ENCODE data around the gene ZNF536. TPM values are rescaled to one million over a fixed set of nuclear protein-coding genes. Genes with fewer than 3 reads are reported as not detected.
"Not testable (repeated sequence)": the region's sequence is repeated elsewhere in the genome, so short reads cannot be mapped to it uniquely, and the experiment has no call there.

Gene ZNF536
- total RNA-seq, 2 donors from 2014 or later = 0.41 to 1.5 TPM

DNA sequence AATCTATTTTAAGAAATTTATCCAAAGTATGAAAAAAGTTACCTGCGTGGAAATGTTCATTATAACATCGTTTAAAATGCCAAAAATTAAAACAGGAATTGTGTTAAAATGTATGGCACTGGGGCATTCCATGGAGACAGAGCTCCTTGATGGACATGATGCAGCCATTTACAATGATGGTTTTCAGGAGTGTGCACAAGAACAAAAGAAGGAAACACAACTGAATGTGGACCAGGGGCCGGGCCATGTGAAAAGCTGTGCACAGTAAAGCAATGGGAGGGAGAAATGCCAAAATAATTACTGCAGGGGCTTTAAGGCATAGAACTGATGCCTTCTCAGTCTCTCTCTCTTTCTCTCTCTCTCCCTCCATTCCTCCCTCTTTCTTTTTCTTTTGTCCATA is 115.0 kb downstream of the ZNF536 start:
- H3K4me1 ChIP-seq (ENCODE audit: control insufficient read depth in 1 of 2, low read depth in 2 of 2) = no peaks in the 10 kb centered on the region
- TF ChIP-seq, protein P1, sequence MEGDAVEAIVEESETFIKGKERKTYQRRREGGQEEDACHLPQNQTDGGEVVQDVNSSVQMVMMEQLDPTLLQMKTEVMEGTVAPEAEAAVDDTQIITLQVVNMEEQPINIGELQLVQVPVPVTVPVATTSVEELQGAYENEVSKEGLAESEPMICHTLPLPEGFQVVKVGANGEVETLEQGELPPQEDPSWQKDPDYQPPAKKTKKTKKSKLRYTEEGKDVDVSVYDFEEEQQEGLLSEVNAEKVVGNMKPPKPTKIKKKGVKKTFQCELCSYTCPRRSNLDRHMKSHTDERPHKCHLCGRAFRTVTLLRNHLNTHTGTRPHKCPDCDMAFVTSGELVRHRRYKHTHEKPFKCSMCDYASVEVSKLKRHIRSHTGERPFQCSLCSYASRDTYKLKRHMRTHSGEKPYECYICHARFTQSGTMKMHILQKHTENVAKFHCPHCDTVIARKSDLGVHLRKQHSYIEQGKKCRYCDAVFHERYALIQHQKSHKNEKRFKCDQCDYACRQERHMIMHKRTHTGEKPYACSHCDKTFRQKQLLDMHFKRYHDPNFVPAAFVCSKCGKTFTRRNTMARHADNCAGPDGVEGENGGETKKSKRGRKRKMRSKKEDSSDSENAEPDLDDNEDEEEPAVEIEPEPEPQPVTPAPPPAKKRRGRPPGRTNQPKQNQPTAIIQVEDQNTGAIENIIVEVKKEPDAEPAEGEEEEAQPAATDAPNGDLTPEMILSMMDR (IDR thresholded peaks at IDR 0.05) = no peak
- H3K27me3 ChIP-seq (replicated peaks; ENCODE audit: insufficient read depth) = no peaks in the 10 kb centered on the region
- no peaks in the 10 kb centered on the region for H3K36me3 ChIP-seq
- no peak overlapping the region for H3K27ac ChIP-seq
- DNase-seq (ENCODE audit: low spot score) (no peak), ATAC-seq (ENCODE audit: insufficient number of reproducible peaks, low FRiP score, low read depth) (no peak)
- H3K4me3 ChIP-seq = no peak overlapping the region
- no peaks in the 10 kb centered on the region for H3K9me3 ChIP-seq

DNA sequence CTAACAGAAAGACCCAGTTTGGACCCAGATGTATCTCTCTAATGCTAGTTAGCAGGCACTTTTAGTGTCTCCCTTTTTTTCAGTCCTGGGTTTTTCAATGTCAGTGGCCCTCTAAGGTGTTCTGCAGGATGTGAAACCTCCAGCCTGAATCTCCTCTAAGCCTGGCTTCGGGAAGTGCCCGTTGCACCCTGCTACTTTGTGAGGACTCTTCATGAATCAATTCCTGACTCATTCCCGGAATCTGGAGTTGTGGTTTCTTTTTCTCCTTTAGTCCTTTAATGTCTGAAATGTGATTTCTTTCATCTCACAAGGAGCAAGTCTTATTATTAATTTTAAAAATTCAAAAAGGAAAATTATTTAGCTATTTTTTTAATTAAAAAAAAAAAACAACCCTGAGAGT is 116.0 kb downstream of the ZNF536 start:
- Histone ChIP-seq H3K9me3 (no peaks in the 10 kb centered on the region), H3K27me3 (replicated peaks; ENCODE audit: insufficient read depth) (no peaks in the 10 kb centered on the region), H3K36me3 (no peaks in the 10 kb centered on the region), H3K27ac (no peak overlapping the region), H3K4me1 (ENCODE audit: control insufficient read depth in 1 of 2, low read depth in 2 of 2) (peaks cover 0 to 5% of the 10 kb centered on the region in 2 donors), H3K4me3 (no peak overlapping the region)
- TF ChIP-seq, protein P1 (IDR thresholded peaks at IDR 0.05) = no peak
- ATAC-seq (ENCODE audit: insufficient number of reproducible peaks, low FRiP score, low read depth) (no peak), DNase-seq (ENCODE audit: low spot score) (no peak)

DNA sequence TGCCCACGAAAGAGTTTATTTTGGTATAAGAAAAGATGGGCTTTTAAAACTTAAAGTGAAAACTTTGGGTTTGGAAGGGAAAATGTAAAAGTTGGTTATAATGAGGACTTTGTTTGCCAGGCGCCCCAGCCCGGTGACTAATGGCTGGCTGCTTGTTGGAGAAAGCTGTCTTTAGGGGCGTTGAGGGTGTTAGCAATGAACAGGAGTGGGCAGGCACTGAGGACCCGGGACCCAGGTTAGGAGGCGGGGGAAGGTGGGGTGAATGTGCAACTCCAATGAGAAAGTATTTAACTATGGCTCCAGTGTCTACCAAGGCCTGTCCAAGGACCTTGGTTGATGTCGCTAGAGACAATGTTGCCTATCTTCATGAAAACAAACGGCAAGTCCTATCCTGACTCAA is 118.6 kb downstream of the ZNF536 start:
- H3K9me3 ChIP-seq = no peaks in the 10 kb centered on the region
- no peak overlapping the region for H3K4me3 ChIP-seq
- no peak for ATAC-seq (ENCODE audit: insufficient number of reproducible peaks, low FRiP score, low read depth)
- H3K27ac ChIP-seq = no peak overlapping the region
- peaks cover 0 to 5% of the 10 kb centered on the region in 2 donors for H3K4me1 ChIP-seq (ENCODE audit: control insufficient read depth in 1 of 2, low read depth in 2 of 2)
- TF ChIP-seq, protein P1 (IDR thresholded peaks at IDR 0.05) = no peak
- H3K27me3 ChIP-seq (replicated peaks; ENCODE audit: insufficient read depth) = no peaks in the 10 kb centered on the region
- no peaks in the 10 kb centered on the region for H3K36me3 ChIP-seq
- DNase-seq (ENCODE audit: low spot score) = no peak

DNA sequence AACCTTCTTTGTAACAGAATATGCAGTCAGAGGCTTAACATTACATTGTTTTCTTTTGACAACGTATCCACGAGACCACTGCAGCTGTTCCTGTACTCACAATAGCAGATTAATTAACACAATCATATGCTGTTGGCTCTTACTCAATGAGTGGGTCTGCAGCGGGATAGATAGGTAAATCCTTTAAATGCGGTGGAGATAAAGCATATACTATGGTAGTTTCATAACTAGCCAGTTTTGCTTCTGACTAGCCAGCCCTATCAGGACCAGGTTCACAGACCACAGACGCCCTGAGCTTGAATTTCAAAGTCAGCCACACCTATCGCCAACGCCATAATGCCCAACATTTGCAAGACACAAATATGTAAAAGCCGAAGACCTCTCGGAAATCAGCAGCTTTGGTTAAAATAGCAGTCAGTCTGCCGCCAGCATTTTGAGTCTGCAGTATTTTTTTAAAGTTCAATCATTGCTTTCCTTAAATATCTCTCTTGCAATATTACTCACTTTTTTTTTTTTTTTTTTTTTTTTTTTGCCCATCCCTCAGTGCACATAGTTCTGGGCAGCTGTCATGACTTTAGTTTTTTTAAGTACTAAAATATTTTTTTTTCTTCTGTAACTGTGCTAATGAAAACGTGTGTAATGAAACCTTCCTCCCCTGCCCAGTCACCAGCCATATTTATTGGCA is 120.5 kb downstream of the ZNF536 start:
- ATAC-seq (ENCODE audit: insufficient number of reproducible peaks, low FRiP score, low read depth) (no peak), DNase-seq (ENCODE audit: low spot score) (no peak)
- H3K27ac ChIP-seq = no peak overlapping the region
- no peaks in the 10 kb centered on the region for H3K9me3 ChIP-seq
- H3K27me3 ChIP-seq (replicated peaks; ENCODE audit: insufficient read depth) = no peaks in the 10 kb centered on the region
- TF ChIP-seq, protein P1 (IDR thresholded peaks at IDR 0.05) = no peak
- H3K36me3 ChIP-seq = no peaks in the 10 kb centered on the region
- no peak overlapping the region for H3K4me3 ChIP-seq
- peaks cover 0 to 5% of the 10 kb centered on the region in 2 donors for H3K4me1 ChIP-seq (ENCODE audit: control insufficient read depth in 1 of 2, low read depth in 2 of 2)

DNA sequence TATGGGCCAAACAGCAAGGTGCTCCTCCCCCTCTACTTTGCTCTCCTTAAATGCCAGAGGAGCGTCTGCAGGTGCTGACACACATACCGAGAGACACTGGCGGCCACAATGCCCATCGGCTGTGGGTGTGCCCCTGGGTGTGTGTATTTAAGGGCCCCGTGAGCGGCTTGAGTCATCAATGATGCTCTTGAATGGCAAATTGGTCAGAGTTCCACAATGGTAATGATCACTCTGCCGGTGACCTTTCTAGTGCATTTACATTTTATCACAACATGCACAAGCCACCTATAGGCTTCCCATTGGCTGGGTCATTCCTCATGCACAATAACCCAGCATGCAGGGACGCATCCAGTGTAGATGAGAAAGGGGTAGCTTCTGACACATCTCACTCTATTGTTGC is 124.8 kb downstream of the ZNF536 start:
- TF ChIP-seq, protein P1 (IDR thresholded peaks at IDR 0.05) = no peak
- Histone ChIP-seq H3K4me3 (no peak overlapping the region), H3K9me3 (no peaks in the 10 kb centered on the region), H3K27ac (no peak overlapping the region), H3K36me3 (no peaks in the 10 kb centered on the region), H3K27me3 (replicated peaks; ENCODE audit: insufficient read depth) (no peaks in the 10 kb centered on the region), H3K4me1 (ENCODE audit: control insufficient read depth in 1 of 2, low read depth in 2 of 2) (peaks cover 0 to 12% of the 10 kb centered on the region in 2 donors)
- DNase-seq (ENCODE audit: low spot score) = no peak
- ATAC-seq (ENCODE audit: insufficient number of reproducible peaks, low FRiP score, low read depth) = no peak

DNA sequence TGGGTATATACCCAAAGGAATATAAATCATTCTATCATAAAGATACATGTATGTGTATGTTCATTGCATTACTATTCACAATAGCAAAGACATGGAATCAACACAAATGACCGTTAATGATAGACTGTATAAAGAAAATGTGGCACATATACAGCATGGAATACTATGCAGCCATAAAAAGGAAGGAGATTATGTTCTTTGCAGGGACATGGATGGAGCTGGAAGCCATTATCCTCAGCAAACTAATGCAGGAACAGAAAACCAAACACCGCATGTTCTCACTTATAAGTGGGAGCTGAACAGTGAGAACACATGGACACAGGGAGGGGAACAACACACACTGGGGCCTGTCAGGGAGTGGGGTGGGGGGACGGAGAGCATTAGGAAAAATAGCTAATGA is 125.9 kb downstream of the ZNF536 start:
- not testable (repeated sequence) for H3K27me3 ChIP-seq (replicated peaks; ENCODE audit: insufficient read depth); DNase-seq (ENCODE audit: low spot score); H3K4me1 ChIP-seq (ENCODE audit: control insufficient read depth in 1 of 2, low read depth in 2 of 2); H3K4me3 ChIP-seq; H3K27ac ChIP-seq; H3K36me3 ChIP-seq; H3K9me3 ChIP-seq; ATAC-seq (ENCODE audit: insufficient number of reproducible peaks, low FRiP score, low read depth)

Data from thoracic aorta (tissue), 2 donors.